ENCODE results near the gene C9orf50. TPM values are rescaled to one million over a fixed set of nuclear protein-coding genes. Genes with fewer than 3 reads are reported as not detected.
A peak's percentile ranks its signal among the peaks of the same experiment; 100 is the strongest.

C9orf50 gene
- total RNA-seq, 3 donors from 2014 or later: not detected

- DNase-seq: peak in 1 of 3 donors; percentile 38
- TF ChIP-seq, protein P1, sequence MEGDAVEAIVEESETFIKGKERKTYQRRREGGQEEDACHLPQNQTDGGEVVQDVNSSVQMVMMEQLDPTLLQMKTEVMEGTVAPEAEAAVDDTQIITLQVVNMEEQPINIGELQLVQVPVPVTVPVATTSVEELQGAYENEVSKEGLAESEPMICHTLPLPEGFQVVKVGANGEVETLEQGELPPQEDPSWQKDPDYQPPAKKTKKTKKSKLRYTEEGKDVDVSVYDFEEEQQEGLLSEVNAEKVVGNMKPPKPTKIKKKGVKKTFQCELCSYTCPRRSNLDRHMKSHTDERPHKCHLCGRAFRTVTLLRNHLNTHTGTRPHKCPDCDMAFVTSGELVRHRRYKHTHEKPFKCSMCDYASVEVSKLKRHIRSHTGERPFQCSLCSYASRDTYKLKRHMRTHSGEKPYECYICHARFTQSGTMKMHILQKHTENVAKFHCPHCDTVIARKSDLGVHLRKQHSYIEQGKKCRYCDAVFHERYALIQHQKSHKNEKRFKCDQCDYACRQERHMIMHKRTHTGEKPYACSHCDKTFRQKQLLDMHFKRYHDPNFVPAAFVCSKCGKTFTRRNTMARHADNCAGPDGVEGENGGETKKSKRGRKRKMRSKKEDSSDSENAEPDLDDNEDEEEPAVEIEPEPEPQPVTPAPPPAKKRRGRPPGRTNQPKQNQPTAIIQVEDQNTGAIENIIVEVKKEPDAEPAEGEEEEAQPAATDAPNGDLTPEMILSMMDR (IDR thresholded peaks at IDR 0.05): no peak
- intact Hi-C loops (cut with DNase I, micrococcal nuclease): no loop called here
- no peaks in the 10 kb centered on the region for H3K36me3 ChIP-seq (ENCODE audit: low read depth)
- peaks cover 8% of the 10 kb centered on the region for H3K4me1 ChIP-seq (ENCODE audit: low read depth)
- H3K4me3 ChIP-seq: no peak overlapping the region
- no peak for ATAC-seq
- no peaks in the 10 kb centered on the region for H3K9me3 ChIP-seq
Observed at GRCh38 chr9:129598089-129598596, 22.8 kb downstream of the C9orf50 start.

DNA sequence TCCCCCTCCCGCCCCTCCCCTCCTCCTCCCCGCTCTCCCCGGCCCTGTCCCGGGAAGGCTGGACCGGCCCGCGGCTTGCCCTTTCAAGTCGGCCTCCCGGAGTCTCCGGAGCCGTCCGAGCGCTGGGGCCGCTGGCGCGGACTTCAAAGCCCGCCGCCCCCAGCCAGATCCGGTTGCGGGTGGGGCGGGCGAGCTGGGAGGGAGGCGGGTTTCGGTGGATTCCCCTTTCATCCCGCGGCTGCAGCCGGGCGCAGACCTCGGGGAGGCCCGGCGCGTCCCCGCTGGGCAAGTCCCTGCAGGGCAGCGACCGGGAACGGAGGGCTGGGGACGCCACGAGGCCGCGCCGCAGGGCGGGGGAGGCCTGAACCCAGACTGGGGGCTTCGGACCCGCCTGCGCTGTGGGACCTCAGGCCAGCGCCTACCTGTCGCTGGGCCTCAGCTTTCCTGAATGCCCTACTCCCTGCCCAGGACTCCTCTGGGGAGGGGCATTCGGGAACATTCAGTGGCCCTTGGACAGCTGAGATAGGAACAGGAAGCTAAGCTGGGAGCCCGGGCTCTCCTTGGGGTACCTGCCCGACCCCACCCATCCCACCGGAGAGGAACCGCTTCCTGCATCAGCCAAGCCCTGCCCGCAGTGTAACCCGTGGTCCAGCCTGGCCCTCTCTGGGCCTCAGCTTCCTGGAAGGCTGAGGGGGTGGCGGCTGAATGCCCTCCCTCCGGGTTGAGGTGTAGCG is 23.4 kb downstream of the C9orf50 start:
- ATAC-seq: peak; percentile 76
- Histone ChIP-seq H3K36me3 (ENCODE audit: low read depth) (no peaks in the 10 kb centered on the region), H3K4me3 (no peak overlapping the region), H3K9me3 (no peaks in the 10 kb centered on the region), H3K4me1 (ENCODE audit: low read depth) (peaks cover 8% of the 10 kb centered on the region)
- peak; percentile 64 to 85 (median 77) for DNase-seq
- TF ChIP-seq, protein P1 (IDR thresholded peaks at IDR 0.05): no peak
- intact Hi-C loops (cut with DNase I, micrococcal nuclease): no loop called here

DNA sequence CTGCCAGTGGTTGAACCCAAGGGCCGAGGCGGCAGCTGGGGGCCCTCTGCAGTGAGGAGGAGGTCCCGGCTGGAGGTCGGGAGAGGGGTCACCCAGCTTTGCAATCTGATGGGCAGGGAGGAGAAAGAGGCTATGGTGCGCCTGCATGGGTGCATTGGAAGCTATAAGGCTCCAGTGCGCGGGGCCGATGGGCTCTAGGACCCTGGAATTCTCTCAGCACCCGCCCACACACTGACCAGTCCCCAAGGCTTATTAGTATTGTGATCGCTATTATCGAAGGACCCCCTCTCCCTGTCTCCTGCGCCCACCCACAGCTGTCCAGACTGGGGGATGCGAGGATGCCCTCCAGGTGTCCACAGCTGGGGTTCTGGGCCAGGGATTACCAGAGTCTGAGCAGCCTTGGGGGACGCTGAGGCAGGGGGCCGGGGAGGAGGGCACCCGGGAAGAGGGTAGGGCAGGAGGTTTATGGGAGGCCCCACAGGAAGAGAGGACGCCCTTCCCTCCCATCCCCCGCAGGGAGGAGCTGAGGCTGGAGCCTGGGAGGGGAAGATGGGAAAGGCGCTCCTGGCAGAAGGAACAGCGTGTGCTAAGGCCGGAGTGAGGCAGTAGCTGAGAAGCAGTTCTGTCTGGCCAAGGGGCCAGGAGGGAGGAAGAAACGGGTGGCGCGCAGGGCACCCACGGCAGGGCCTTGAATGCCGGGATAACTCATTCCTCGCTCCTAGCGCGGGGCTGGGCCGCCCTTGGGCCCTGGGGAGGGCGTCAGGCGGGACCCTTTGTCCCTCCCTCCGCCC is 24.2 kb downstream of the C9orf50 start:
- intact Hi-C loops (cut with DNase I, micrococcal nuclease): no loop called here
- Histone ChIP-seq H3K9me3 (no peaks in the 10 kb centered on the region), H3K4me1 (ENCODE audit: low read depth) (peaks cover 8% of the 10 kb centered on the region), H3K36me3 (ENCODE audit: low read depth) (no peaks in the 10 kb centered on the region), H3K4me3 (no peak overlapping the region)
- TF ChIP-seq, protein P1 (IDR thresholded peaks at IDR 0.05): no peak
- DNase-seq: peak; percentile 60 to 80 (median 70)
- peak; percentile 77 for ATAC-seq

DNA sequence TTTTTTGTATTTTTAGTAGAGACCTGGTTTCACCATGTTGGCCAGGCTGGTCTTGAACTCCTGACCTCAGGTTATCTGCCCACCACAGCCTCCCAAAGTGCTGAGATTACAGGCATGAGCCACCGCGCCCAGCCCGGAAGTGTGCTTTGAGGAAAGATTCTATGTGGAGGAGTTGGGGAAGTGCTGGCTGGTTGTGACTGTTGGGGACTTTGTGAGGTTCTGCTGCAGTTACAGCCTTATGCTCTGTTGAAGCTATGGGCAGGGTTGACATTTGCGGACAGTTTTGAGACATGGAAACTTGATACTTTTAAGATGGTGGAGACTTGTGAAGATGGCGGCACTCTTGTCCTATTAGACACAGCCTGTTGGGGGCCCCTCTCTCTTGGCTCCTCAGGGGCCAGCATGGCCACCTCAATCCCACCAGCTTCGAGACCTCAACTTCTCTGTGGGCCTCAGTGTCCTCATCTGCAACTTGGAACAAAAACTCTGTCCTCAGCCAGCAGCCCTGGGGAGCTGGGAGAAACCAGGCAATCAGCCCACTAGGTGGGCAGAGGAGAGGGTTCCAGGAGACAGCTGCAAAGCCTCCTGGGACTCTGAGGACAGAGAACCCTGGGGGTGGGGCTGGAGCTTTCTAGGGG is 24.9 kb downstream of the C9orf50 start:
- no peaks in the 10 kb centered on the region for H3K9me3 ChIP-seq
- H3K4me3 ChIP-seq: no peak overlapping the region
- intact Hi-C loops (cut with DNase I, micrococcal nuclease): no loop called here
- DNase-seq (peak in 1 of 3 donors; percentile 48), ATAC-seq (no peak)
- no peaks in the 10 kb centered on the region for H3K36me3 ChIP-seq (ENCODE audit: low read depth)
- TF ChIP-seq, protein P1 (IDR thresholded peaks at IDR 0.05): no peak
- H3K4me1 ChIP-seq (ENCODE audit: low read depth): peaks cover 8% of the 10 kb centered on the region

GRCh38 chr9:129595311-129595741 is 25.6 kb downstream of the C9orf50 start:
- ATAC-seq (no peak), DNase-seq (peak in 1 of 3 donors; percentile 20)
- Histone ChIP-seq H3K4me1 (ENCODE audit: low read depth) (peaks cover 8% of the 10 kb centered on the region), H3K9me3 (no peaks in the 10 kb centered on the region), H3K36me3 (ENCODE audit: low read depth) (no peaks in the 10 kb centered on the region), H3K4me3 (no peak overlapping the region)
- intact Hi-C loops (cut with DNase I, micrococcal nuclease): no loop called here
- TF ChIP-seq, protein P1 (IDR thresholded peaks at IDR 0.05): no peak

Measured in mucosa of descending colon (tissue), 3 donors.